GF-D8 (cell line): ENCODE results near the gene PEX11A.

Experiments used
- DNase-seq: peaks from one replicate; lab custom pipeline; 2025; lab: John Stamatoyannopoulos, UW

The PEX11A gene

DNA sequence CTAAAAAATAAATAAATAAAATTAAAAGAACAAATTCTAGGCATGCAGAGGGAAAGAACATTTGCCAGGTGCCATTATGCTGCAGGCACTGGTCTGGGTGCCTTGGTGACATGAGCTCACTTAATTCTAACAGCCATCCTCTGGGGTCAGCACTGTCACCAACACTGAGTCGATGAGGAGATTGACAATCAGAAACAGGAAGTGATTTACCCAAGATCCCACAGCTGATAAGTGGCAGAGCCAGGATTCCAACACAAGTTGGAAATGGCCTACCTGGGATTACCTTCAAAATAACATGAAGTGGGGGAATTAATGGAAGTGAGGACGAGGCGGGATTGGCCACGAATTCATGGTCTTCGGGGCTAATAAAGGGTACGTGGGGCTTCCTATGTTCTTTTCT lies 14.9 kb downstream of the PEX11A start:
- no peak for DNase-seq

DNA sequence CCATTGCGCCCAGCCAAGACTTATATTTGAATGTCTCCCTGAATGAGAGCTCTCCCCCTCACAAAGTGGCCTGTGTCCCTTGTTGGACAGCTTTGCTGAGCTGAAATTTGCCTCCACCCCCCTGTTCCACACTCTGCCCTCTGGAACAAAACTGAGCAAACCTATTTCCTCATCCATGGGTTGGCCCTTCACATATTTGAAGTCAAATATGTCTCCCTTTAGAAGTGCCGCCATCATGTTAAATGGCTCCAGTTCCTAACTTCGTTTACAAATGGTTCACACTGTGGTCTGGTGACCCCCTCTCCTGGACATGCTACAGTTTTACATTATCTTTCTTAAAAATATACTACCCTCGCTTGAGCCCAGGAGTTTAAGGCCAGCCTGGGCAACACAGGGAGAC lies 16.0 kb downstream of the PEX11A start:
- DNase-seq, result no peak

DNA sequence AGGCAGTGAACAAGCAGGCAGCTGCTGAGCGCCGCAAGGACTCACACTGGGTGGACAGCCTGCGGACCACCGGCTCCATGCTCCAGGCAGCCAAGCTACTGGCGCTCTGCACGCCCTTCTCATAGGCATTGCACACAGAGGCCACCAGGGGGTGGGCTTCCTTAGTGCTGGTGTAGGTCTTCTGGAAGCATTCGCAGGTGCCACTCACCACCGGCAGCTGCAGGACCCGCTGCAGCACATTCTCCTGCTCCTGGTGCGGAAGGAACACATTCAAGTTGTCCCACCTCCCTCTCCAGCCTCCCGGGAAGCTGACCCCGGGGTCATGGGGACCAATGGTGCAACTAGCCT lies 17.4 kb downstream of the PEX11A start:
- no peak for DNase-seq

DNA sequence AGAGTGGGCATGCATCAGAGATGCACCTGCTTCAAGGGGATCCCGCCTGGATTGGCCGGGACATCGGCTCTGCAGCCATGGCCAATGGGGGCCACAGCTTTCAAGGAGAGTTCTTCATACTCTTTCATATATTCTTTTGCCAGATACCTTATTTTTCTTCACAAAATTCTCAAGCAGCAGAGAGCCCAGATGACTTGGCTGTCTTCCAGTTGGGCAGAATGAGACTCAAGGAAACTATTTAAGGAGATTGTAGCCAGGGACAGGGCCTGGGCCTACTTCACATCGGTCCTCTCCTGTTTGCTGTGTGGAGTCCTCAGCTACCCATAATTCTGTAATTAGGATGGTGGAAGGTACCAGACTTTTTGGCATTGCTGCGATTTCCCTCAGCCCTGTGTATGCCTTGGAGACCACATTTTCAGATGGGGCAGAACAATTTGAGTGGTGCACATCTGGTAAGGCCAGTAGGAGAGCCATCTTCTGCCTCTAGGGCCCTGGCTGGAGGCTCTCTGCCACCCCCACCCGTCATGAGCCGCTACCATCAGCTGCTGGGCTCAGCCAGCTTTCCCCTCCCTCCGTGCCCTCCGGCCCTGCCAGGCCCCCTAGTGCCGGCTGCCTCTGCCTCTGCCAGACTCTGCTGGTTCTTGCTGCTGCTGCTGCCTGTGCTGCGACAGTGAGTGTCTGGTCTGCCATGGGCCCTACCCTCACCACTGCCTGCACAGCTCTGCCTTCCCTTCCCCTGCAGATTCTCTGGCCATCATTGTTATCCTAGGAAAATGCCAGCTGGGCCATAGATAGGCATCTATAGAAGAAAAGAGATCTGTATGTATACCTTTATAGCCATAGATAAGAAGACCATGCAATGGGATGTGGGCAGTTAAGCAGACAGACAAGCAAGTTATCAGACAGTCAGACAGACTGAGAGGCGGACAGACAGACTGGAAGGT lies 18.1 kb downstream of the PEX11A start:
- no peak for DNase-seq

DNA sequence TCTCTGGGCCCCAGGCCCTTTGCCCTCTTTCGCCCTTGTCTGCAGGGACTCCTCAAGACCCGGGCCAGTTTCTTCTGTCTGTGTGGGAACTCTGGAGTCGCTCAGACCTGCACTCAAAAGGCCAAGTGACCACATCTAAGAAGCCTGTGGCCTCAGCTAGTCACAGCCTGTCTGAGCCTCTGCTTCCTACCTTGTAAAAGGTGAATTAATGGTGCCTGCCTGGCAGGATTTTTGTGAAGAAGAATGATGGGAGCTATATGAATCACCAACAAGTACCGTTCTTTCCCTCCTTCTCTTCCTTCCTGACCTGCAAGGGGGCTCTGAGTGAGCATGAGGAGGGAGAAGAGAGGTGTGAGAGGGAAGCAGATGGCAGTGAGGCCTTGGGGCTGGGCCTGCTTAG lies 18.9 kb downstream of the PEX11A start:
- DNase-seq, result no peak

DNA sequence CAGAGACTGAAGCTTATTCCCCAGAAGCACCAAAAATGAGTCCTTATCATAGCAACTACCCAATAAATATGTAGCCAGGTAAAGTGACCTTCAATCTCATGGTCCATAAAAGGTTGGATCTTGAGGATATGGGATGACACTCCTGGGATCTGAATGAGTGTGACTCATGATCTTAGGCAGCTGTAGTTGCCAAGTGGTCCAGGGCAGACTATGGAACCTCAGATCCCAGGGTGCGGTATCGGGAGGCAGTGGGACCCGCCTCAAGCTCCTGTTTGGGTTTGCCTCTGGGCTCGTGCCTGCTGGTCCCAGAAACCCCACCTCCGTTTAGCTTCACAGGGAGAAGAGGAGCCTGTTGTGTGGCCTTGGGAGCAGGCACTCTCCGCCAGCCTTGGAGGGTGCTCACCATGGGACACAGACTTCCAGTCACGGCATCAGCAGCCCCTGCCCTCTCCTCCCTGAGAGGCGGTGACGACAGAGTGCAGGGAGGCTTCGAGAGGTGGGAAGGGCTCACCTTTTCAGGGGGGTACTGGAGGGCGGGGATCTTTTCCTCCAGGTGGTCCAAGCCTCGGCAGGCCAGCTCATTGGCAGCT lies 19.5 kb downstream of the PEX11A start:
- DNase-seq, result no peak

DNA sequence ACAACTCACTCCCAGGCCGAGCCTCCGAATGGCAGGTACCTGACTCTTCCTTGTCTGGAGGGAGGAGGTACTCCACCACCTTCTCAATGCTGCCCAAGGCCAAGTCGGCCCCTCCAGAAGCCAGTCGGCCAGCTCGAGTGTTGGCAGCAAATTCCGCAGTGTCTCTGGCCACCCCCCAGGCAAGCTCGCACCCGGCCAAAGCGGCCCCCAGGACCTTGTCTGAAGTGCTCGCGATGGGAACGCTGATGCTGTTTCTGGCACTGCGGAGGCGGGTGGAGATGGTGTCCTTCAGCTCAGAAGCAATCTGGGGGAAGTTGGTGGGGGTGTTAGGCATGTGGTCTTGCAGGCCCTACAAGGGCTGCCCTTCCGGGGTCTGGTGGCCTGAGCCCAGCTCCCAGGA lies 20.6 kb downstream of the PEX11A start:
- DNase-seq, result no peak

DNA sequence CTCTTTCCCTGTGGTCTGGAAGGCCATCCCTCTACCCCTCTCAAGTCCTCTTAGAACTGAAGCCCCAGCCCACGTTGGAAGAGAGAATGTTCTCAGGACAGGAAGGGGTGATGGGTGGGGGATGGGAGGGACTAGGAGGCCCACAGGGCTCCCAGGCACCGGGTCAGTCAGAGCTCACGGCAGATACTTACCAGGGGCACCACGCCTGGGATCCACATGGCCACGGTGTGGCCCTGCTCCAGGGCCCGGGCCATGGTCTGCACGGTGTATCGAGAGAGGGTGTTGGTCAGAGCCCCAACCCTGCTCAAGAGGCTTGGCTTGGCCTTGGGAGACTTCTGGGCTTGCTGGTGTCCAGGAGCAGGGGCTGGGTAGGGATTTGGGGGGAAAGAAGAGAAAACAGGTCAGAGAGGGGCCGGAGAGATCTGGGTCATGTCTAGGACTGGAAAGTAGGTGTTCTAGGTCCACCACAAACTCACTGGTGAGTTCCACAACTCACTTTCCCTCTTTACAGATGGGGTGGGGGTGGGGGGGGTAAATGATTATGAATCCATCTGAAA lies 21.2 kb downstream of the PEX11A start:
- DNase-seq, result no peak

DNA sequence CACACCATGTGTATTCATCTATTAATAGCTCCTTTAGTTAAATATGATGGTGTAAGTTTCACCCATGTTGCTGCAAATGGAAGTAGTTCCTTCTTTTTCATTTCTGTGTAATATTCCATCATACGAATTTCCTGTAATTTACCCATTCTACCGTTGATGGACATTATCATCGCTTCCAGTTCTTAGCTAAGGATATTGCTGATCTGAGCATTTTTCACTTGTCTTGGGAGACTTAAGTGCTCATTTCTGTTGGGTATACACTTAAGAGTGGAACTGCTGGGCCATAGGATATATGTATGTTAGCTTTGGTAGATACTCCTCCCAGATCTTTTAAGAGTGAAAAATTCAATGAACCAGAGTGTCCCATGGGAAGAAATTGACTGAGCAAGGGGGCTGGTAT lies 22.4 kb downstream of the PEX11A start:
- DNase-seq, result no peak

DNA sequence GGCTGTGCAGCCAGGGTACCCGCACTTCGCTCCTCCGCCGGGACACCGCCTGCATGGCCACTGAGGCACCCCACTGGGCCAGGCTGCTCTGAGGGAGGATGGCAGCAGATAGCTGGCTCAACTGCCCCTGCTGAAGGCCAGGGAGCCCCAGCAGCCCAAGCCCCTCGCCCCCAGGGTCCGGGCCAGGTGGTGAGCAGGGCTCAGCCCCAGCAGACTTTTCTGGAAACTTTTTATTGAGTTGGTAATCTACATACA lies 22.9 kb downstream of the PEX11A start:
- DNase-seq, result no peak

DNA sequence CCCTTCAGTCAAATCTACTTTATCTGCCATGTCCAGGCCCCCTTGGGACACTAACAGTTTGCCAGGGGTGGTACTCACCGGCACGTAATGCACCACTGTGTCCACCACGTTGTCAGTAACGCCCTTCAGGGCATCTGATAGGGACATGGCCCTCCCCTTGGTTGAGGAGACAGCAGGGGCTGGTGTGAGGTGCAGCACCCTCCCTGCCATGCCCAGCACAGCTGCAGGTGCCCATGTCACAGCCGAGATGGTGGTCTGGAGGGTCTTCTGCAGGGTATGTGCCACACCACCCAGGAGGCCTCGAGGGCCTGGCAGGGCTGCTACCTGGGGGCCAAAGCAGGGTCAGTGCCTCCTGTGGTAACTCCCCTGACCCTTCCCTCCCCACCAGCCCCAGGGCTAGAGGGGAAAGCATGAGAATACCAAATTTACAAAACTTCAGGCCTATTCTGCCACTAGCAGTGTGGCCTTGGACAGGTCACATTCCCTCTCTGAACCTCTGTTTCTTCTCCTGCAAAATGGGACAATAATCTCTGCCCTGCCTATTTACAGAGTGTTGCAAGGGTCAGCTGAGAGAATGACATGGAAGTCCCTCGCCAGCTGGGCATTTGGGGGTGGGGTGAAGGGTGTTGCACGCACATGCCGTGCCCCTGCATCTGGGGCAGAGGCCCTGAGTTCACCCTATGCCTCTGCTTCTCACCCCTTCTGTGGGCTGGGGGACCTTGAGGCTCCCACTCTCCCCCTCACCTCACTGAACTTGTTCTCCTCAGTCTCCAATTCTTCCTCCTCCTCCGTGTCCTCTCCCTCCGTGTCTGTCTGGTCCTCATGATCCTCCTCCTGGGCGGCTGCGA lies 23.5 kb downstream of the PEX11A start:
- no peak for DNase-seq

DNA sequence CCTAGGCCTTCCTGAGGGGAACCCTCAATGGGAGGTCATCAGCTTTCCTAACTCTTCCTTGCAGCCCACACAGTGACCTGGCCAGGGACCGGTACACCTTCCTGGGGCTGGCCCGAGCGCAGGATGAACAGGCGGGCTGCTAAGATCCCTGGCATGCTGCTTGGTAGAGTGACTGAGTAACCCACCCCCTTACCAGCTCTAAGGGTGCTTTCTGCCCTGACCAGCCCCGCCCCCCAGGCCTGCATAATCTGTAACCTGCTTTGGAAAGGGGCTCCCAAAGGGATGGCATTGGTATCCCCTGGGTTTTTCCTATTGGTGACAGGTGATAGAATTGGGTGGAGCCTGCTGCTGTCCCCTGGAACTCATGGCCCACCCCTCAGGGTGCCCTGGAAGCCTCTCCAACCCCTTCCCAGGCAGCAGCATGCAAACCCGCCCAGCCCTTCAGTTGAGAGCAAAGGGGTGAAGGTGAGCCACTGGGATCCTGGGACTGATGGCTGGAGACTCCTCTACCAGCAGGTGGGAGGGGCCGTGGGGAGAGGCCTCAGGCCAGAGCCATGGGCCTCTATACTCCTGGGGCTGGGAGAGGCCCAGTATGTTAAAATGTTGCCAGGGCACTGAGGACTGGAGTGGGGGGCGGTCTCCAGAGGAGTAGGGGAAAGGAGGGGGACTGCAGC lies 24.2 kb downstream of the PEX11A start:
- no peak for DNase-seq

DNA sequence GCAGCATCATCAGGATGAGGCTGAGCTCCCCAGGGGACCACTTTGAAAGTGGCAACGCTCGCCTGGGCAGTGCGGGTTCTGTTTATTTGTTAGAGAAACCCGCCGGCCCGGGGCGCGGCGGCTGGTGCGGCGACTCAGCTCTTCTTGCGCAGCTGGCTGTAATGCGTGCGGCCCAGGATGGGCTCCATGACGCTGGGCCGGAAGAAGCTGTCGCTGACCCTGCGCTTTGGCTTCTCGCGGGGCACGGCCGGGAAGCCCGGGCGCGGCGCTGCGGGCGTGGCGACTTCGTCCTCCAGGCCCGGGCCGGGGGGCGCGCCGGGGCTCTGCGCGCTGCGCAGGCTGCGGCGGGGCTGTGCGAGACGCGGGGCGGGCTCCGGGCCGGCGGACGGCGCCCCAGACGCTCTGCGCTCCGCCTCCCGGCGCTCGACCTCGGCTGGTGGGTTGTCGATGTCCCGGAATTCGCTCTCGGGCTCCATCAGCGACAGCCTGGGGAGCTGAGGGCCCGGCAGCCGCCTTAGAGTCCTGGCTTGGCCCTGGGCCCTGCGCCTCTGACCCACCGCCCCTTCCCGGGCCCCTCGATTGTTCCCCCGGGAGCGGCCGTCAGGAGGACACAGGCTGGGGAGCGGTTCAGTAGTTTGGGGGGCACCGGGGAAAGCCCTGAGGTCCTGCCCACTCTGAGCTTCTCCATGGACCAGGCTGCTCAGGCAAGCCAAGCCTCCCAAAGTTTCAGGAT lies 24.9 kb downstream of the PEX11A start:
- DNase-seq, result no peak

DNA sequence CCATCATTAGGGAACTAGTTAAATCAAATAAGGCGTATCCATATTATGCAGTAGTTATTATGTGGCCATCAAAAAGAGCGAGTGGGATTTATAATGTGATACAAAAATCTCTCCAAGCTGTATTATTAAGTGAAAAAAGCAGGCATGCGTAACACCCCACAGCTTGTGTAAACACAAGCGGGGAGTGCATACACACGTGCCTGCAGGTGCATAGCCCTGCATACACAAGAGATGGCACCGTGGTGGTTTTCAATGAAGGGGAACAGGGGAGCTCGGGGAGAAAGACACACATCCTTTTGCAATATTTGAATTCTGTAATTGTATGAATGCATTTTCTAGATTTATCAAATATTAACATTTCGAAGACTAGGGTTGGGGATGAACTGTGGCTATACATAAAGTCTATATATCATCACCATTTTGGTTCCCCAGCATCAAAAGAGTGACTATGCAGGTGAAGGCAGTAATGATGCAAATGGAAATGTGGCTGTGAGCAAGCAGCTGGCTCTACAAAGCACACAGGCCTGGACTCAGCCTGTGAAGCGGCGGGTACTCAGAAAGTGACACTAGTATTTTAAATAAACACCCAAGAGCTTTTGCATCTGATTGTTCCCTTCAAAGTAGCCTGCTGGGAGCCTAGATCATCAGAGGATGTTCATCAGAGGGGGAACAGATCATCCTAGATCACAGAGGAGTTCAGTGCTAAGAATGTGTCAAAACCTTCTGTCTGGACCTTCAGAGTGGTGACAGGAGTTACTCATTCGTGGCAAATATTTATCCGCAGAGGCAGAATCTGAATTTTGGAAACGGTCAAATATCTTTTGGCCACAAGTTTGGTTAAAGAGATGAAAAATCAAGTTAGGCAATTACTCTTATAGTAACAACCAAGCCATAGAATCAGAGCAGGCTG lies 25.9 kb downstream of the PEX11A start:
- DNase-seq, result no peak

DNA sequence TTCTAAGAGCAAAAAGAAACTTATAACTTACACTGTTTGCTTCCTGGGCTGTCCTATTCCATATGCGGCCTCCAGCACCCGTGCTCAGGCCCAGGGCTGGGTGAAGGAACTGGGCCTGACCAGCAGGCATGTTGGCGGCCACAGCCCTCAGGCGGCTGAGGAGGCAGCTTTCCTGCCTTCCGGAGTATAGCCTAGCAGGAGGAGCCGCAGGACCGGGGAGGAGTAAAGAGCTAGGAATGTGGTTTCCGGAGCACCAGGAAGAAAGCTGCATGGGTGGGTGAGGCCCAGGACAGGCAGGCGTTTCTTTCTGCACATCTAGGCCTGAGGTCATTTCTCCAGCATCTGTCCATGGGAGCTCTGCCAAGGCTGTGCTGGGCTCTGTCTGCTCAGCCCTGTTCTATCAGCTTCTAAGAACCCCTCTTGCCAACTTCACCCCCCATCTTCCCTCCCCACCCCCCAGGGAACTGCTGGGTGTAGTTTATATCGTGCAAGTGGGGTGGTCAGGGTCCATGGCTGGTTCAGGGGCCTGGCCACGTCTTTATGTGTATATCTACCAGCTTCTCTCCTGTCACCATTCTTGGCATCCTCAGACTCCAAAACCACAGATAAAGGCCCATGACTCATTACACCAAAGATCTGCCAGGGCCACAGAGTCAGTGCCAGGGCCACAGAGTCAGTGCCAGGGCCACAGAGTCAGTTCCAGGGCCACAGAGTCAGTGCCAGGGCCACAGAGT lies 27.5 kb downstream of the PEX11A start:
- peak; percentile 8 for DNase-seq

DNA sequence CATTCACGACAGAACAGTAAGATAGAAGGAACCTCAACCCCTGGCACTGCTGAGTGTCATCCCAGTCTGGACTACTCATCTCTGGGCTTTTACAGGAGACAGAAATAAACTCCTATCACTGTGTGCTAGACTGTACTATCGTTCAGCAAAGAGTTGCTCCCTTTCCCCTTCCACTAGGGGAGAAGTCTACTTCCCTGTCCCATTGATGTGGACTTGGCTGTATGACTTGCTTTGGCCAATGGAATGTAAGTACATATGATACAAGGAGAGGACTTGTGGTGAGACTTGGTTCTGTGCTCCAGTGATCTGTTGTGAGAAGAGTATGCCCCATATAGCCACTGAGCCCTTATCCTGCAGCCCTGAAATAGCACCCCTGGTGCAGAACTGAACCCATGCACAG lies 30.0 kb downstream of the PEX11A start:
- no peak for DNase-seq

DNA sequence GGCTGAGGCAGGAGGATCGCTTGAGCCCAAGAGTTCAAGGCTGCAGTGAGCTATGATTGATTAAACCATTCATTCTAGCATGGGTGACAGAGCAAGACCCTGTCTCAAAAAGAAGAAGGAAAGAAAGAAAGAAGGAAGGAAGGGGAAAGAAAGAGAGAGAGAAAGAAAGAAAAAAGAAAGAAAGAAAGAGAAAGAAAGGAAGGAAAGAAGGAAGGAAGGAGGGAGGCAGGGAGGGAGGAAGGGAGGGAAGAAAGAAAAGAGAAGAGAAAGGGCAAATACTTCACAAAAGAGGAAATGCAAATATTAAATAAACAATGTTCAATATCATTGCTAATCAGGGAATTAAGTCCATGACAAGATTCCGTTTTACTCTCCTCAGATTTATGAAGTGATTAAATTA lies 31.3 kb downstream of the PEX11A start:
- DNase-seq, result no peak

DNA sequence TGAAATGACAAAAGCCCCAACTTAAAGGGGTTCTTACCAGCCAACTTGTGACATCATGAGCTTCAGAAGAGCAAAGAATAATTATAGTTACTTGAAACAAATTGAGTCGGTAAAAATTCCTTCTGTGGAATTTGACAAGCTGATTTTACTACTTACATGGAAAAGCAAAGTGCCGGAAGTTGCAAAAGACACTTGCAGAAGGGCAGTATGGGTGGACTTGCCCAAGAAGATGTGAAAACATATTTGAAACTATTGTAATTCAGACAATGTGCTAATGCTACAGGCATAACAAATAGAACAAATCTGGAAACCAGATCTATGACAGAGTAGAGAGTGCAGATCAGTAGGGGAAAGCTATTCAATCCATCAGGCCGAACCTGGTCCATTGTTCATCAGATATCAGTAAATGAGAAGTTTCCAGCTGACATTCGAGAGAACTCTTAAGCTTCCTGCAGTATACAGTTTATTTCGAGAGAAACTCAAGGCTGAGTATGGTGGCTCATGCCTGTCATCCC lies 32.8 kb downstream of the PEX11A start:
- DNase-seq, result no peak

DNA sequence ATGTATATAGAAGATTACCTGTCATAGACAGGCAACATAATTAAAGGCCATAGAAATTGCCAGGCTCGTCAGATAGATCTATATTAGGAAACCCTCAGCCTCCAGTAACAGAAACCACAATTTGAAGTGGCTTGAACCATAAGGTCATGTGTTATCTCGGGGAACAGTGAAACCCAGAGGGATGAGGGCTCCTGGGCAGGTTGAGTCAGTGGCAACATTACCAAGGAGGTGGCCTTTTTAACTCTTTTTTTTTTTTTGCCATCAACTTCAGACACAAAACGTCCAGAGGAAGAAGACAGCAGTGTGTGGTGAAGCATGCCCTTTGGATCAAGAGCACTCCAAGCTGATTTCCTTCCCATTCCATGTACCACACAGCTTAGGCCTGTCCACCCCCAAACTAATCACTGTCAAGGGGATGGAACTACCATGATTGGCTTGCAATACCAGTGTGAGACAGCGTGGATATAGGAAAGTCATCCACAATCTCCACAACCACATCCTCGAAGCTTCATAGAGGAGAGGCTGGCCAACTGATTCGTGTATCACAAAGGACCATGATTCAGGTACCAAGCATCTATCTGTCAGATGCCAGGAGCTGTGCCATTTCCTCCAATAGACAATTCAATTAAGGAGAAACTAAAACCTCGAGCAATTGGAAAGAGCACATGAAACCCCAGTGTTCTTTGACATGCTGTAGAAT lies 34.3 kb downstream of the PEX11A start:
- DNase-seq, result no peak
